DMS53 treated with DMSO at 0.1 percent for 48 hours (cell line): ENCODE measurements around the gene OR5A1.

ENCODE experiments used
- DNase-seq: peaks from one replicate; lab custom pipeline; 2025; ENCODE audit not compliant: unreplicated experiment; lab: John Stamatoyannopoulos, UW

The OR5A1 gene

DNA sequence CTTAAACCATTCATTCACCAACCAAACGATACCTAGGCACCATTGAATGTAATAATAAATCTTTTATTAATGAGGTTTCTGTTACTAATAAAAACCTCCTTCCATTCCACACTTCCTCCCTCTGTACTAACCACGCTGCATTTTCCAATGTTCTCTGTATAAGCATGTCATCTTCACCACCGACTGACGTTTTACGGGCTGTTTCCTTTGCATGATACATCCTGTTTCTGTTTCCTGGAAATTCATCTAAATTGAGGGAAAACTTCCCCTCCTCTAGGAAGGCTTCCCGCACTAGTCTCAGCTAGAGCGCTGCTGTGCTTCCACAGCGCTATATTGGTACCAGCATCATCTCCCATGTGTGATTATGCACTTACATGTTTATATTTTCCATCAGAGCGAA is 38.9 kb downstream of the OR5A1 start:
- DNase-seq: no peak

DNA sequence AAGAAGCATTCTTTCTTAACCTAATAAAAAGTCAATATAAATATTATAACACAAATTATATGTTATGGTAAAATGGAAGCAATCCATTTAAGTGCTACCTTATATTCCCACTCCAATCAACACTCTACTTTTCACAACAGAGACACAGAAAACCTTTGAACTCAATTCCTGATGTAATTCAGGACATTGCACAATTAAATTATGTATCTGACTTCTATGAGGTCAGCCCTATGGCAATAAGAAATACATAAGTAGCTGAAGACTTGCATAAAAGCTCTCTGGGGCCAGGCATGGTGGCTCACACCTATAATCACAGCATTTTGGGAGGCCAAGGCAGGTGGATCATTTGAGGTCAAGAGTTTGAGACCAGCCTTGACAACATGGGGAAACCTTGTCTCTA is 43.6 kb downstream of the OR5A1 start:
- DNase-seq: no peak

DNA sequence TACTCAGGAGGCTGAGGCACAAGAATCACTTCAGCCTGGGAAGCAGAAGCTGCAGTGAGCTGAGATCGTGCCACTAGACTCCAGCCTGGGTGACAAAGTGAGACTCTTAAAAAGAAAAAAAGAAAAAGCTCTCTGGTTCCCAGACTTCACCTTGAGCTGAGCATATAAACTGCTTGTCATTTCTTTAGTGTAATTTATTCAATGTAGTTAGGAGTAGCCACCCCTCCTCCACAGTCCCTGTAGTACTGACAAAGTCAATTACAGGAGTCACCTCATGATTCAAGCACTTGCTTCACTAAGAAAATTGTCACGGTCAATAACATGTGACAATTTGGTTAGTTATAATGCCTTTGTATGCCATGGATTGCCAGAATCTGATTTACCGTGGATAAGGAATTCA is 44.1 kb downstream of the OR5A1 start:
- DNase-seq: no peak
